Fibroblast of pulmonary artery (primary cell): ENCODE results near the gene HELQ.

Source experiments
- DNase-seq: peaks from one replicate; pipeline ENCODE4 v3.0.0-alpha.2; 2010; ENCODE audit warnings: low read depth
- H3K4me3 ChIP-seq: replicated peaks from 2 replicates; pipeline ENCODE4 v1.5.1; 2011; ENCODE audit warnings: low read depth, mild to moderate bottlenecking, control low read depth, low read length, moderate library complexity
- TF ChIP-seq, protein P1 (sequence below): IDR thresholded peaks from 2 replicates; pipeline ENCODE4 v1.5.1; 2011; ENCODE audit warnings: mild to moderate bottlenecking, control low read depth, low read length, inconsistent platforms; ENCODE audit errors: missing control alignments

Gene HELQ

DNA sequence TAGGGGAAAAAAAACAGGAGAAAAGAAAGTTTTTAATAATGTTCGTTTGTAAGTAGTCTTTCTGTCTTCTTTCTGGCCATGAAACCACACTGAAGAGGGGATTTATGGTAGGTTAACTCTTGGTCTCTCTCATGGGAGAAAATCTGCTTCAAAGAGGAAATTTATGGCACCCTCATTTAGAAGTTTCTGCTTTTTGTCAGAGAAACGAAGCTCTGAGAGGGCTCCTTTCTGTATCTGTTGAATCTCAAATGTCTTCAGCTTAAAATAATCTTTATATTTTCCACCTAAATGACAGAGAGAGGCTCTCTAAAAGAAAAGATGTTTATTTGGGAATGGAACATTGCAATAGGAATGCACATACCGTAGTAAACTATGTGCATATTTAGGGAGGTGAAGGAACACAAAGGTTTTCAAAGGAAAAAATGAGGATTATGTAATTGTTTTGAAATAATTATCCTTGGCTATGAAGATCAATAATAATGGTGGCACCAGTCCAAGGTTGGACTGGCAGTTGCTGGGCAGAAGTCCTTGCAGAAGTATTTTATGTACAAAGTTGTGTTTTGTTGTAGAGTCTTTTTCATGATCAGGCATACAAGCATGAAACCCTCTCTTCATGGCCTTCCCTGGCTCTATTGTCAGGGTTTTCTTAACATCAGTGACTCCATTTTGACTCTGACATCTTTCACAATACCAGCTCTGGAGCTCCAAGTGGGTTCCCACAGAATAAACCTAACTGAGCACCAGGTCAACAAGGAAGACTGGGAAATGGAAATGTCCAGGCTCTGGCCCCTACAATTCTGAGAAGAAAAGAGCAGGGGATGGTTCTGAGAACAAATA lies 67.9 kb downstream of the HELQ start:
- no peak for DNase-seq
- no peak overlapping the region for H3K4me3 ChIP-seq
- TF ChIP-seq, protein P1, sequence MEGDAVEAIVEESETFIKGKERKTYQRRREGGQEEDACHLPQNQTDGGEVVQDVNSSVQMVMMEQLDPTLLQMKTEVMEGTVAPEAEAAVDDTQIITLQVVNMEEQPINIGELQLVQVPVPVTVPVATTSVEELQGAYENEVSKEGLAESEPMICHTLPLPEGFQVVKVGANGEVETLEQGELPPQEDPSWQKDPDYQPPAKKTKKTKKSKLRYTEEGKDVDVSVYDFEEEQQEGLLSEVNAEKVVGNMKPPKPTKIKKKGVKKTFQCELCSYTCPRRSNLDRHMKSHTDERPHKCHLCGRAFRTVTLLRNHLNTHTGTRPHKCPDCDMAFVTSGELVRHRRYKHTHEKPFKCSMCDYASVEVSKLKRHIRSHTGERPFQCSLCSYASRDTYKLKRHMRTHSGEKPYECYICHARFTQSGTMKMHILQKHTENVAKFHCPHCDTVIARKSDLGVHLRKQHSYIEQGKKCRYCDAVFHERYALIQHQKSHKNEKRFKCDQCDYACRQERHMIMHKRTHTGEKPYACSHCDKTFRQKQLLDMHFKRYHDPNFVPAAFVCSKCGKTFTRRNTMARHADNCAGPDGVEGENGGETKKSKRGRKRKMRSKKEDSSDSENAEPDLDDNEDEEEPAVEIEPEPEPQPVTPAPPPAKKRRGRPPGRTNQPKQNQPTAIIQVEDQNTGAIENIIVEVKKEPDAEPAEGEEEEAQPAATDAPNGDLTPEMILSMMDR = no peak

DNA sequence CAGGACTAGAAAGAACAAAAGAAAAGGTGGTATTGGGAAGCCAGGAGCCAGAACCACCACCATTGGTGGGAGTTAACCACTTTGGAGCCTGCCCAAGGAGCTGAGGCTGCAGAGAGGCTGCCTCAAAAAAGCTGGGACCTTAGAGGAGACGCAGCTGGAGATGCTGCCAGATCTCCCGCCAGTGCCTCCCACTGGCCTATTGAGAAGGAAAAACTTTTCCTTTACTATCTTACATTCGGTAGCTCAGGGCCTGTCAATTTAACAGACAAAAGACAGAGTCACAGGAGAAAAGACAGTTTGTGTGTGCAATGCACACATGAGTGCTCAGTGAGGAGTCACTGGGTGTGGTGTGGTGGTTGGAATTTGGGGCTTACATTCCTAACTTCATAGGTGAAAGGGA lies 68.6 kb downstream of the HELQ start:
- TF ChIP-seq, protein P1 = no peak
- H3K4me3 ChIP-seq = no peak overlapping the region
- DNase-seq = no peak

DNA sequence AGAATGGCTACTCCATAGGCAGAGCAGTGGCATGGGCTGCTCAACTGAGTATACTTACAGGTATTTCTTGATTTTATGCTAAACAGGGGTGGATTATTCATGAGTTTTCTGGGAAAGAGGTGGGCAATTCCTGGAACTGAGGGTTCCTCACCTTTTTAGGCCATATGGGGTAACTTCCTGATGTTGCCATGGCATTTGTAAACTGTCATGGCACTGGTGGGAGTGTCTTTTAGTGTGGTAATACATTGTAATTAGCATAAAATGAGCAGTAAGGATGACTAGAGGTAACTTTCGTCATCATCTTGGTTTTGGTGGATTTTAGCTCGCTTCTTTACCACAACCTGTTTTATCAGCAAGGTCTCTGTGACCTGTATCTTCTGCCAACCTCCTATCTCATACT lies 72.8 kb downstream of the HELQ start:
- TF ChIP-seq, protein P1 = no peak
- no peak for DNase-seq

DNA sequence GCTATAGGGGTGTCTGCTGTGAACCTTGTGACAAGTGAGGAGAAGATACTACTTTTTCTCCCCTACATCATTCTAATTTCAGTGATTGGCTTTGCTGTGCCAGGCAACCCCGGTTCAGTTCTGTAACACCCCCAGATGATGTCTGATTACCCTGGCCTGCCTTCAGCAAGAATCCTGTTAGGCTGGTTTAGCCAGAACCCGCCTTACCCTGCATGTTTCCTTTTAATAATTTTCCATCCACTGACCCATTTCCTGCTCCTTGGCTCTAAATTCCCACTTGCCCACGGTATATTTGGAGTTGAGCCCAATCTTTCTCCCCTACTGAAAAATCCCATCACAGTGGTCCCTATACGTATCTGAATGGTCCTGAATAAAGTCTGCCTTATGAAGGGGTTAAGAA lies 74.5 kb downstream of the HELQ start:
- DNase-seq = no peak
- TF ChIP-seq, protein P1 = no peak

More for the DNA sequence above, 72.8 kb downstream of the HELQ start:
- no peak overlapping the region for H3K4me3 ChIP-seq

DNA sequence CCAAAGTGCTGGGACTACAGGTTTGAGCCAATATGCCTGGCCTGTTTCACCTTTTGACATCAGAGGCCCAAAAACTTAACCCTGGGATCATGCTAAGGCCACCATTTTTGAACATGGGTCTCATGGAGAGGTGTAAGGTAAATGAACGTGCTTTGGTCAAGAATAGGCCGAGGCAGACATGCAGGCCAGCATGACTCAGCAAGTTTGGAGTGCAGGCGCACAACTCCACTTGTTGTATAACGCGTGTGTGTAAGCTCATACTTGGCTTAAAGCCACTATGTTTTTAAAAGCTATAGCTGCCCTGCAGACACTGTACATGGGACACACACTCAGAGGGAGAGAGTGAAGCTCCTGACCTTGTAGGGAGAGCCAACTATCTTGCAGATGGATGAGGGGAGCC lies 77.2 kb downstream of the HELQ start:
- no peak for DNase-seq
- TF ChIP-seq, protein P1 = no peak
- H3K4me3 ChIP-seq = no peak overlapping the region

More for the DNA sequence above, 74.5 kb downstream of the HELQ start:
- no peak overlapping the region for H3K4me3 ChIP-seq

DNA sequence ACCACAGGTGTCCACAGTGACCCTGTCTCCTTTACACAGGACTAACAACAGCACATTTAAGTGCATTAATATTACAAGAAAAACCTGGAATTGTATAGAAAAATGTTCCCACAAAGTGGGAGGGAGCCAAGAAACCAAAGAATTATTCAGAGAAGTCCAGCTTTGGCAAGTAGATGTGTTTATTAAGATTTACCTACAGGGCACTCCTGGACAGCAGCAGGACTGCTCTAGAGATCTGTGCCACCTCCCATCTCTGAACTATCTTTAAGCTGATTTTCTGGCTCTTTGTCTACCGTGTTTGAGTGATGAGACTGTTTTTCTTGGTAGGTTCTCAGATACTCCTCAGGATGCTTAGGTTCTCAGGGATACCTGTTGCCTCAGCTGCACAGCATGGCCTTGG lies 82.7 kb downstream of the HELQ start:
- no peak for DNase-seq
- H3K4me3 ChIP-seq = no peak overlapping the region
- TF ChIP-seq, protein P1 = no peak

DNA sequence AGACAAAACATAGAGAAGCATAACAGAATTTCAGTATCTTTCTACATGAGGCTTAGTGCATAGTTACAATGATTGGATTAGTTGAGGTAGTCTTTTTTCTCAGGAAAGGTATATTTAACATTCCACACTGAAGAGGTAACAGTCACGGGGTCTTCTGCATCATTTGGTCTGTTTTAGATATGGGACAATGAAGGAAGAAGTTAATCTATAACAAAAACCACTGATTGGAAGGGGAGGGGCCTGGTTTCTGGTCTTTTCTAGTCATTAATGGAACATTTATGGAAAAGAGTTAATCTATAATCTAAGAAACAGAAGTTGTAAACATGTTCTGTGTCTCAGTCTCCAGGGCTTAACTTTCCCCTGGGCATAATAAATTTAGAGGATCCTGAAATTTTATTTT lies 83.7 kb downstream of the HELQ start:
- no peak for DNase-seq
- TF ChIP-seq, protein P1 = no peak

More for the DNA sequence above, 83.7 kb downstream of the HELQ start:
- no peak overlapping the region for H3K4me3 ChIP-seq
